ENCODE data around the gene CNTNAP2. TPM values are rescaled to one million over a fixed set of nuclear protein-coding genes. Genes with fewer than 3 reads are reported as not detected.

Gene CNTNAP2
- total and polyA plus RNA-seq, 7 donors: 0.60 to 2.4 (median 1.7) TPM

DNA sequence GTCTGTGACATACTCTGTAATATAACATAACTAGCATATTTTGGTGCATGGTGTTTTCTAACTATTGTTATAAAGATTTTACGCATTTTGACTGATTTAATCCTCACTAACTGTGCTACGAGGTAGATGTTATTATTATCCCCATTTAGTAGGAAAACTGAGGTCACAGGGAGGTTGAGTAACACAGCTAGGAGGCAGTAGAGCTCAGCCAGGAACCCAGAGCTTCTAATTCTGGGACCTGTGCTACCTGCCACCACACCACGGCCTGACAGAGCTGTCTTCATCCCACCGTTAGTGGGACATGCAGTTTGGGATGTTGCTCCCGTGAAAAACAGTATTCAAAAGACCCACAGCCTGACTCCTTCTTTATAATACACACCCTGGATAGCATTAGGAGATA lies 962.5 kb downstream of the CNTNAP2 start:
- DNase-seq: no peak
- Histone ChIP-seq H3K27me3 (no peaks in the 10 kb centered on the region), H3K4me1 (no peaks in the 10 kb centered on the region), H3K27ac (no peak overlapping the region), H3K4me3 (no peak overlapping the region), H3K36me3 (no peaks in the 10 kb centered on the region), H3K9me3 (no peaks in the 10 kb centered on the region)
- TF ChIP-seq POLR2A (IDR thresholded peaks at IDR 0.05) (no peak), EP300 (IDR thresholded peaks at IDR 0.05) (no peak), POLR2AphosphoS5 (IDR thresholded peaks at IDR 0.05) (no peak), CTCF (IDR thresholded peaks at IDR 0.05) (no peak)
- WGBS, 2 donors: 71 to 87% methylated on average over 5 of the region's 5 CpGs
- intact Hi-C loops (cut with DNase I): no loop called here

GRCh38 chr7:147079921-147080420 lies 963.4 kb downstream of the CNTNAP2 start:
- DNase-seq: no peak
- H3K4me1 ChIP-seq: no peaks in the 10 kb centered on the region
- H3K9me3 ChIP-seq: no peaks in the 10 kb centered on the region
- H3K4me3 ChIP-seq: no peak overlapping the region
- intact Hi-C loops (cut with DNase I): no loop called here
- WGBS, 2 donors: 75 to 79% methylated on average over 2 of the region's 2 CpGs
- no peaks in the 10 kb centered on the region for H3K36me3 ChIP-seq
- H3K27me3 ChIP-seq: no peaks in the 10 kb centered on the region
- no peak for TF ChIP-seq CTCF (IDR thresholded peaks at IDR 0.05)
- TF ChIP-seq POLR2AphosphoS5 (IDR thresholded peaks at IDR 0.05): no peak
- no peak for TF ChIP-seq EP300 (IDR thresholded peaks at IDR 0.05)
- TF ChIP-seq POLR2A (IDR thresholded peaks at IDR 0.05): no peak
- no peak overlapping the region for H3K27ac ChIP-seq

DNA sequence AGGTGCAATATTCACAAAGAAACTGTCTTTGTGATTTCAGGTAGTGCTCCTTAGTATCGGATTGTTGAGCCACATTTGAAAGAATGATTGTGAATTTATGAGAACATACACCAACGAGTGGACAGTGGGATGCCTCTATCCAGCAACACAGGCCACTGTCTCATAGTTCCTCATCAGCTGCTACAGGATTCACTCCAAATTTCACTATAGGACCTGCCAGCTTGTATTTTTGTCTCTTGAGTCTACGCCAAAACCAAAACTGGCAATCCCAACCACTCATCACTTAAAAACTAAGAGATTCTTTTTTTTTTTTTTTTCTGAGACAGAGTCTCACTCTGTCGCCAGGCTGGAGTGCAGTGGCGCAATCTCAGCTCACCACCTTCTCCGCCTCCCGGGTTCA lies 964.5 kb downstream of the CNTNAP2 start:
- no peaks in the 10 kb centered on the region for H3K9me3 ChIP-seq
- TF ChIP-seq POLR2AphosphoS5 (IDR thresholded peaks at IDR 0.05) (no peak), POLR2A (IDR thresholded peaks at IDR 0.05) (no peak), EP300 (IDR thresholded peaks at IDR 0.05) (no peak), CTCF (IDR thresholded peaks at IDR 0.05) (no peak)
- no peak for DNase-seq
- 87 to 91% methylated on average over 7 of the region's 7 CpGs for WGBS, 2 donors
- intact Hi-C loops (cut with DNase I): no loop called here
- H3K4me3 ChIP-seq: no peak overlapping the region
- no peaks in the 10 kb centered on the region for H3K36me3 ChIP-seq
- H3K27me3 ChIP-seq: no peaks in the 10 kb centered on the region
- H3K4me1 ChIP-seq: no peaks in the 10 kb centered on the region
- no peak overlapping the region for H3K27ac ChIP-seq

DNA sequence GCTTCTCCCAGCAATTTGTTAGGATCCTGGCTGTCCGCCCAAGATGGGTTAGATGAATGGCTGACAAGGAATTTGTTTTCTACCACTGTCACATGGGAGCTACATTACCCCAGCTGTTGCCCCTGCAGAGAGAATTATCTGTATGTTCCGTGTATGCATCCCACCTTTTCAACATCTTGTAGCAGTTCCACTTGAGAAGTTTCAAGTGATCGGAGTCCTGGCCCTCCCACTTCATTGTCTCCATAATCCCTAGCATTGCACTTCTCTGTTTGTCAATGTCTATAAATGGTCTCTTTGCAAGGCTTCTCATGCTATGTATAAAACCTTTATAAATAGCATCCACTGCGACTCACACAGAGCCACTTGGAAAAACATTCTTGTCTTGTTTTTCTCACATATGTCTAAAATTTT lies 972.5 kb downstream of the CNTNAP2 start:
- no peak overlapping the region for H3K4me3 ChIP-seq
- no peaks in the 10 kb centered on the region for H3K4me1 ChIP-seq
- 74 to 79% methylated on average over 4 of the region's 4 CpGs for WGBS, 2 donors
- H3K9me3 ChIP-seq: no peaks in the 10 kb centered on the region
- no peak overlapping the region for H3K27ac ChIP-seq
- TF ChIP-seq POLR2AphosphoS5 (IDR thresholded peaks at IDR 0.05) (no peak), POLR2A (IDR thresholded peaks at IDR 0.05) (no peak), CTCF (IDR thresholded peaks at IDR 0.05) (no peak), EP300 (IDR thresholded peaks at IDR 0.05) (no peak)
- no peaks in the 10 kb centered on the region for H3K36me3 ChIP-seq
- H3K27me3 ChIP-seq: no peaks in the 10 kb centered on the region
- intact Hi-C loops (cut with DNase I): no loop called here
- no peak for DNase-seq

DNA sequence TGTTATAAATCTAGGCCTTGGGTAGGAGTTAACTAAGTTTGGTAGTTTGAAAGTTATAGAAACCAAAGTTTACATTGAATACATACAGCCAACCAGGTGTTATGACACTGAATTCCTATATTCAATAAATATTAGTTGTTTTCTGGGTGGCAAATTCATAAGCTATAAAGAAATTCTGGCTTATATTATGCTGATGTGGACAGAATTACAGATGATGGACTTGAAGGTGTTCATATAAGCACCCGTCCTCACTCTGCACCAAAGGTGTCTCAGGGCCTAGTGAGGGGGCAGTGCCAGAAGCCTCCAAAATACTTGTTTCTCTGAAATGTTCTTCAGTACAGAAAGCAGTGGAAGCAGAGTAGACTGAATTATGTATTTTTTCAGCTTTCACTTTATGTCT lies 973.0 kb downstream of the CNTNAP2 start:
- 80 to 93% methylated on average over 1 of the region's 1 CpG for WGBS, 2 donors
- Histone ChIP-seq H3K27ac (no peak overlapping the region), H3K4me1 (no peaks in the 10 kb centered on the region), H3K4me3 (no peak overlapping the region), H3K9me3 (no peaks in the 10 kb centered on the region), H3K36me3 (no peaks in the 10 kb centered on the region), H3K27me3 (no peaks in the 10 kb centered on the region)
- DNase-seq: no peak
- no peak for TF ChIP-seq POLR2AphosphoS5 (IDR thresholded peaks at IDR 0.05)
- TF ChIP-seq CTCF (IDR thresholded peaks at IDR 0.05): no peak
- no peak for TF ChIP-seq POLR2A (IDR thresholded peaks at IDR 0.05)
- intact Hi-C loops (cut with DNase I): no loop called here
